SIG-M5 treated with dmso at 0.1 percent for 504 hours (cell line): Measurements from ENCODE around the gene HIVEP3.

Source experiments
- DNase-seq: peaks from one replicate; lab custom pipeline; 2025; ENCODE audit not compliant: unreplicated experiment; lab: John Stamatoyannopoulos, UW

HIVEP3 gene

GRCh38 chr1:41528106-41528505 is 390.6 kb downstream of the HIVEP3 start:
- DNase-seq: no peak

GRCh38 chr1:41526956-41527561 is 391.7 kb downstream of the HIVEP3 start:
- DNase-seq: no peak

GRCh38 chr1:41525891-41526587 is 392.7 kb downstream of the HIVEP3 start:
- no peak for DNase-seq

- DNase-seq: no peak
Observed at GRCh38 chr1:41524676-41525675, 393.7 kb downstream of the HIVEP3 start.

- DNase-seq: no peak
Observed at GRCh38 chr1:41523949-41524675, 394.6 kb downstream of the HIVEP3 start.

GRCh38 chr1:41523071-41523470 is 395.7 kb downstream of the HIVEP3 start:
- no peak for DNase-seq

GRCh38 chr1:41521766-41522165 is 397.0 kb downstream of the HIVEP3 start:
- DNase-seq: no peak

GRCh38 chr1:41520951-41521752 is 397.6 kb downstream of the HIVEP3 start:
- DNase-seq: no peak

GRCh38 chr1:41519667-41520066 is 399.1 kb downstream of the HIVEP3 start:
- DNase-seq: no peak

GRCh38 chr1:41518471-41518870 is 400.3 kb downstream of the HIVEP3 start:
- DNase-seq: no peak

- no peak for DNase-seq
Observed at GRCh38 chr1:41517062-41517438, 401.7 kb downstream of the HIVEP3 start.

- DNase-seq: peak; percentile 58
Observed at GRCh38 chr1:41516168-41517061, 402.3 kb downstream of the HIVEP3 start.

- no peak for DNase-seq
Observed at GRCh38 chr1:41515778-41516167, 402.9 kb downstream of the HIVEP3 start.

- peak; percentile 43 for DNase-seq
Observed at GRCh38 chr1:41515131-41515678, 403.5 kb downstream of the HIVEP3 start.

- DNase-seq: no peak
Observed at GRCh38 chr1:41514381-41514780, 404.3 kb downstream of the HIVEP3 start.

- DNase-seq: no peak
Observed at GRCh38 chr1:41513383-41513735, 405.4 kb downstream of the HIVEP3 start.

GRCh38 chr1:41512701-41513382 is 405.9 kb downstream of the HIVEP3 start:
- no peak for DNase-seq

- DNase-seq: no peak
Observed at GRCh38 chr1:41511239-41511540, 407.5 kb downstream of the HIVEP3 start.
